Activated CD4-positive, alpha-beta memory T cell treated with anti-CD3 and anti-CD28 coated beads, Interleukin-2, amount 10 ng/mL, durations not matched to agents 7 days and 5 days (primary cell): ENCODE results near the gene SLC35G2. TPM values are rescaled to one million over a fixed set of nuclear protein-coding genes. Genes with fewer than 3 reads are reported as not detected.
A peak's percentile ranks its signal among the peaks of the same experiment; 100 is the strongest.
"Not testable (repeated sequence)": the region's sequence is repeated elsewhere in the genome, so short reads cannot be mapped to it uniquely, and the experiment has no call there.

ENCODE experiments used
- CTCF ChIA-PET: fragments of 350-600 bp; sonication (Branson Sonifier 250); formaldehyde crosslinking; loops from one replicate; lab custom pipeline; 2021; ENCODE audit warnings: antibody characterized with exemption, inconsistent platforms; lab: Charles Lee
- POLR2A ChIA-PET: fragments of 350-600 bp; sonication (Branson Sonifier 250); formaldehyde crosslinking; loops from one replicate; lab custom pipeline; 2021; ENCODE audit warnings: antibody characterized with exemption; lab: Charles Lee
- DNase-seq: peaks from one replicate; pipeline ENCODE4 v3.0.0-alpha.2; 2020
- H3K27ac Mint-ChIP-seq: one replicate; pipeline ENCODE4 v1.8.0; 2021; ENCODE audit warnings: mild to moderate bottlenecking, mixed read lengths
- H3K27me3 Mint-ChIP-seq: one replicate; pipeline ENCODE4 v1.8.0; 2021; ENCODE audit warnings: mixed read lengths
- H3K36me3 Mint-ChIP-seq: one replicate; pipeline ENCODE4 v1.8.0; 2021; ENCODE audit warnings: low read depth, mixed read lengths
- H3K4me1 Mint-ChIP-seq: one replicate; pipeline ENCODE4 v1.8.0; 2021; ENCODE audit warnings: mixed read lengths
- H3K4me3 Mint-ChIP-seq: one replicate; pipeline ENCODE4 v1.8.0; 2021; ENCODE audit warnings: mild to moderate bottlenecking, mixed read lengths
- H3K9me3 Mint-ChIP-seq: one replicate; pipeline ENCODE4 v1.8.0; 2021; ENCODE audit warnings: mixed read lengths
- total RNA-seq, 2 experiments: library from RNA; stranded (reverse); gene quantifications; one replicate each; pipeline ENCODE4 v1.2.3, GENCODE V29; 2021

SLC35G2 gene
- total RNA-seq: under 1 TPM; 0.80 to 0.83 TPM

DNA sequence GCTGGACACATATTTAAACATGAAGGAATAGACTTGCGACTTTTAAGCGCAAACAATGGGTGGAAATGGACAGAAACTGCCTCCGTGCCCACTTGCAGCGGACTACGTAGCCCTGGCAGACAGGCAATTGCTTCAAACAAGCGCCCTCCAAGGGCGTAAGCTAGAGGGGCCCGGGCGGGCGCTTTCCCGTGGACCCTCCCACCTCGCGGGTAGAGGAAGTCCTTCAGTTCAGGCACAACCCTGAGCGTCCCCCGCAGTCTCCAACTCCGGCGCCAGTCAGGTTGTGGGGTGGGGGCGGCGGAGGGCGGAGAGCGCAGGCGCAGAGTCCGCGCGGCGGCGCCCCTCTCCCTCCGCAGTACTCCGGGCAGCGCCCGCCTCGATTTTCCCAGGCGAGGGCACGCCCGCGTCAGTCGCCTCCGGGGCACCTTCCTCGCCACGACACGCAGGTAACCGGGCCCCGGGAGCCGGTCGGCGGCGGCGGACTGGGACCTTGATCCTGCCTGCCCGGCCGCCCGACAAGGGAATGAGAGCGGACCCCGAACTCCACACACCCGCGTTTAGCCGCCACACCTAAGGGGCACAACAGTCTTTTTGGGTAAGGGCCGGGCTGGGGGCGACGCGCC is at the start of gene SLC35G2:
TSS of gene SLC35G2 (plus strand) at position 358 of the 623 bp plus-strand sequence. CDS start 35,335 bp downstream, outside the sequence.
- peak; percentile 29 for DNase-seq
- Mint-ChIP-seq H3K36me3 (no peaks in the 10 kb centered on the region), H3K27me3 (peaks cover 54% of the 10 kb centered on the region), H3K4me3 (peak within 1 kb of the TSS; percentile 70), H3K4me1 (peaks cover 21% of the 10 kb centered on the region), H3K9me3 (peaks cover 4% of the 10 kb centered on the region), H3K27ac (no peak within 1 kb of the TSS)
- POLR2A ChIA-PET: interaction anchor here (0.9 kb wide), 1 partner anchor 43 kb away, joined by 6 read pairs; the partner anchor contains the start of gene NCK1
- CTCF ChIA-PET: no interaction called here

DNA sequence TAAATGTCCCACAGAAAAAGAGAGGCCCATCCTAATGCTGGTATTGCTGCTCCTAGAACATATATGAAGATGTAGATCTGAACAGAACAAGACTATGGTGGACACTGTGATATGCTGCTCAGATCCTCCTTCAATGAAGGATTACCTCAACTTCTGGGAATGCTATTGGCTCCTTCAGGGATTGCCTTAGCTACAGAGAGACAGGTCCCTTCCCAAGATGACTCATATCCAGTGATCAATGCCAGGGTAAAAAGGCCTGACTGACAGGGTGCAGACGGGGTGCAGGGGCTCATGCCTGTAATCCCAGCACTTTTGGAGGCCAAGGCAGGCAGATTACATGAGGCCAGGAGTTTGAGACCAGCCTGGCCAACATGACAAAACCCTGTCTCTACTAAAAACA is 46.2 kb upstream of the SLC35G2 start:
- Mint-ChIP-seq H3K27me3 (no peaks in the 10 kb centered on the region), H3K4me1 (no peaks in the 10 kb centered on the region), H3K36me3 (no peaks in the 10 kb centered on the region), H3K4me3 (no peak overlapping the region), H3K9me3 (no peaks in the 10 kb centered on the region), H3K27ac (no peak overlapping the region)
- ChIA-PET CTCF (interaction anchor here (0.6 to 1.3 kb wide), 5 partner anchors 9 to 684 kb away, joined by 3 read pairs; partner anchors contain the start of gene STAG1), POLR2A (interaction anchor here (0.6 to 1.1 kb wide), 3 partner anchors 9 to 20 kb away, joined by 3 read pairs; partner anchors contain the start of gene STAG1)
- no peak for DNase-seq

DNA sequence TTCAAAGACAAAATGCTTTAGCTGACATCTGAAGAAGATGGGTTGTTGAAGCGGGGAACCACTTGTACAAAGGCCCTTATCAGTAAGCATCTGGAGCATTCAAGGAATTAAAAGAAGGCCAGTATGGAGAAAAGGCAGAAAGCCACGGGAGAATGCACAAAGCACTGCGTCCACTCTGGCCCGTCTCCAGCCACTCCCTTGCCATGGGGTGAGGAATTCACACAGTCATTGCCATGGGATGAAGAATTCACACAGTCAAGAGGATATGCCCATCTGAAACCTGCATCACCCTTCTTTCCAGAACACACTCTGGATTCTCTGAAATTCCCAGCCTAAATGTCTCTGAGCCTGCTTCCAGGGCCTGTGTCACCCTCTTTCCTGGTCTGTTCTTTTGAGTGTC is 40.1 kb upstream of the SLC35G2 start:
- DNase-seq: no peak
- H3K27me3 Mint-ChIP-seq: no peaks in the 10 kb centered on the region
- no peaks in the 10 kb centered on the region for H3K36me3 Mint-ChIP-seq
- H3K4me1 Mint-ChIP-seq: no peaks in the 10 kb centered on the region
- no peaks in the 10 kb centered on the region for H3K9me3 Mint-ChIP-seq
- H3K4me3 Mint-ChIP-seq: no peak overlapping the region
- H3K27ac Mint-ChIP-seq: no peak overlapping the region
- ChIA-PET CTCF (no interaction called here), POLR2A (interaction anchor here (1.3 kb wide), 1 partner anchor 27 kb away, joined by 3 read pairs; the partner anchor contains the start of gene STAG1)

DNA sequence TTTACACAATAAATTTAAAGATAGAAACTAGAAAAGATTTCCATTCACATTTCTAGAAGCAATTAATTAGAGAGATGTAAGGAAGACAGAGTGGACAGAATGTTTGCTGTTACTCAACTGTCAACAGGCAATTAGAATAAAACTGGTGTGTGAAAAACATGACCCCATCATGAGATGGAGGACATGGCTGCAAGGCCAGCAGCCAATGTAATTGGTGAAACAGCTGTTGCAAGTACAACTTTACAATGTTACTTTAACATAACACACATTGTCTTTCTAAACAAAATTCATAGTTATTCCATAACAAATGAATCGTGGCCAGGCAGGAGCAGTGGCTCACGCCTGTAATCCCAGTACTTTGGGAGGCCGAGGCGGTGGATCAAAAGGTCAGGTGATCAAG is 38.2 kb upstream of the SLC35G2 start:
- DNase-seq: no peak
- no peaks in the 10 kb centered on the region for H3K27me3 Mint-ChIP-seq
- no peaks in the 10 kb centered on the region for H3K4me1 Mint-ChIP-seq
- no peaks in the 10 kb centered on the region for H3K9me3 Mint-ChIP-seq
- CTCF ChIA-PET: interaction anchor here (0.6 kb wide), 1 partner anchor 290 kb away, joined by 5 read pairs; no protein-coding TSS in a partner anchor
- H3K4me3 Mint-ChIP-seq: no peak overlapping the region
- H3K27ac Mint-ChIP-seq: no peak overlapping the region
- POLR2A ChIA-PET: no interaction called here
- H3K36me3 Mint-ChIP-seq: no peaks in the 10 kb centered on the region

DNA sequence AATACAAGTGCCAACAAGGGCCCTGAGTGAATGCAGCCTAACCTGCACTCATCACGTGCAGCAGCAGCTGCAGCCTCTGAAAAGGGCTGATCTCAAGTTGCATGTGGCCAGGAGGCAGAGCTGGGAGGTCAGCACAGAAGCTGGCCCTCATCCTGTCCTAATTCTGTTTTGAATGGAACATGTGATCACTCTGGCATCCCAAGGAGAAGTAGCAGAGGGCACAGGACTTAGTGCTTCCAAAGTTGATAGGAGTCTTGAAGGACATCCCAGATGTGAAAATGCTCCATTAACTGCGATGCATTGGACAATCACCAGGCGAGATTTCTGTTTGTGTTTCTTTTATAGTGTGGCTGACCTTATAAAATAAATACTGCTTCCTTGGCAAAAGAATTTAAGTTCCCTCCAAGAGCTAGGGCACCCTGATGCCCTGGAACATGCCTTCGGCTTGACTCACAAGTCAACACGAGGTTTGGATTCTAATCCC is 35.2 kb upstream of the SLC35G2 start:
- no peak for DNase-seq
- no peaks in the 10 kb centered on the region for H3K27me3 Mint-ChIP-seq
- no peaks in the 10 kb centered on the region for H3K36me3 Mint-ChIP-seq
- H3K9me3 Mint-ChIP-seq: no peaks in the 10 kb centered on the region
- no peak overlapping the region for H3K4me3 Mint-ChIP-seq
- H3K4me1 Mint-ChIP-seq: peaks cover 15% of the 10 kb centered on the region
- CTCF ChIA-PET: no interaction called here
- H3K27ac Mint-ChIP-seq: no peak overlapping the region
- POLR2A ChIA-PET: no interaction called here

DNA sequence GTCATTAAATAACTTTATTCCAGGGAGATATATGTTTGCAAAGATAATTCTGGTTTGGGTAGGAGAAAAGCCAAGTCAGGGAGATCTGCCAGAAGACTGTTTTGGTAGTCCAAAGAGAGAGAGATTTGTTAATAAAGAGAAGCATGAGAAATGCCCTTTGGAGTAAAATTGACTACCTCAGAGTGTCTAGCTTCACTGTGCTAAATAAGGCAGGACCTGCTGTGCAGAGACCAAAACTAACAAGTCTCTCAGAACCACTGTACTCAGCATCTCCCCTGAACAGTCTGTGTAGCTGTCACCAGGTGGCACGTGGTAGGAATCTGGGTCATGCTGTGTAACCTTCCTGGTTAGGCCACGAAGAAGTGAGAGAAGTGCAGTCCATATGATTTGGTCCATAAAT is 31.6 kb upstream of the SLC35G2 start:
- Mint-ChIP-seq H3K36me3 (no peaks in the 10 kb centered on the region), H3K9me3 (no peaks in the 10 kb centered on the region), H3K27me3 (peaks cover 5% of the 10 kb centered on the region), H3K4me3 (no peak overlapping the region), H3K4me1 (peaks cover 15% of the 10 kb centered on the region), H3K27ac (peak overlapping the region; percentile 57)
- CTCF ChIA-PET: interaction anchor here (0.6 to 2.4 kb wide), 3 partner anchors 32 to 227 kb away, joined by 3 to 12 read pairs (median 9); partner anchors contain the start of gene STAG1
- POLR2A ChIA-PET: interaction anchor here (1.0 to 2.6 kb wide), 4 partner anchors 15 to 591 kb away, joined by 3 to 17 read pairs (median 6); partner anchors contain the start of genes MSL2, NCK1 and STAG1
- peak; percentile 54 for DNase-seq

DNA sequence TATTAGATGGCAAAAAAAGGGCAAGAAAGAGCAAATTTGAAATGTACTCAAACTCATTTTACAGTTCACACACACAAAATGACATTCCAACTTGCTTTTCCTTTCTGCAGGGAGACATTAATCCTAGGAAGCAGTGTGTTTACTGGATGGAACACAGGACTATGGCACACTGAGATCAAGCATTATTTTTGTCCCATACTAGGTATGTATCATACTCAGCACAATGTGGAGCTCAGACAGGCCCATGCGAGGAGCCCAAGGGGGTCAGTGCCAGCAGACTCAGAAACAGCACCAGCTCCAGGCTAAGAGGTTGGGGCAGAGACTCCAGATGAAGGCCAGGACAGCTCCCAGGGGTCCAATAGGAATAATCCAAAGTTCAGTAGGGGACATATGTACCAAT is 30.8 kb upstream of the SLC35G2 start:
- no peak overlapping the region for H3K4me3 Mint-ChIP-seq
- H3K27ac Mint-ChIP-seq: no peak overlapping the region
- ChIA-PET POLR2A (interaction anchor here (2.0 to 2.6 kb wide), 2 partner anchors 36 to 73 kb away, joined by 9 to 17 read pairs; partner anchors contain the start of genes NCK1 and STAG1), CTCF (interaction anchor here (2.4 kb wide), 1 partner anchor 226 kb away, joined by 12 read pairs; no protein-coding TSS in a partner anchor)
- H3K27me3 Mint-ChIP-seq: peaks cover 8% of the 10 kb centered on the region
- DNase-seq: no peak
- H3K4me1 Mint-ChIP-seq: peaks cover 15% of the 10 kb centered on the region
- H3K36me3 Mint-ChIP-seq: no peaks in the 10 kb centered on the region
- no peaks in the 10 kb centered on the region for H3K9me3 Mint-ChIP-seq

DNA sequence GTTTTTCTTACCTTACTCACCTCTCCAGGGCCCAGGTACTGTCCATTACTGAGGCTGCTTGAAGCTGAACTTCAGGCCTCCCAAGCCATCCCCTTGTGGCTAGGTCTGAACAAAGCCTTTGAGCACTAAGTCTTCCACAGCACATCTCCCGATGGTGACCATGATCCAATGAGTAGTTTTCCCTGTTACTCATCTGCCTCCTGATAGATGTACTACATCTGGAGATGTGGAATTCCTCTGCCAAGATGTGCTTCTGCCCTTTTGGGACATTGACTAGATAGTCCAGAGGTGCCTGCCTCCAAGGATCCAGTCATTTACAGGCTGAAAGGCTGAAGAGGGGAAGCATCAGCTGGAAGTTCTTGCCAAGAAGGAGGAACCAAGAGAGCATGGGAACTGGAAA is 28.9 kb upstream of the SLC35G2 start:
- DNase-seq: no peak
- POLR2A ChIA-PET: no interaction called here
- no peak overlapping the region for H3K27ac Mint-ChIP-seq
- CTCF ChIA-PET: no interaction called here
- H3K27me3 Mint-ChIP-seq: peaks cover 15% of the 10 kb centered on the region
- H3K4me3 Mint-ChIP-seq: no peak overlapping the region
- no peaks in the 10 kb centered on the region for H3K36me3 Mint-ChIP-seq
- H3K4me1 Mint-ChIP-seq: peaks cover 15% of the 10 kb centered on the region
- H3K9me3 Mint-ChIP-seq: no peaks in the 10 kb centered on the region

DNA sequence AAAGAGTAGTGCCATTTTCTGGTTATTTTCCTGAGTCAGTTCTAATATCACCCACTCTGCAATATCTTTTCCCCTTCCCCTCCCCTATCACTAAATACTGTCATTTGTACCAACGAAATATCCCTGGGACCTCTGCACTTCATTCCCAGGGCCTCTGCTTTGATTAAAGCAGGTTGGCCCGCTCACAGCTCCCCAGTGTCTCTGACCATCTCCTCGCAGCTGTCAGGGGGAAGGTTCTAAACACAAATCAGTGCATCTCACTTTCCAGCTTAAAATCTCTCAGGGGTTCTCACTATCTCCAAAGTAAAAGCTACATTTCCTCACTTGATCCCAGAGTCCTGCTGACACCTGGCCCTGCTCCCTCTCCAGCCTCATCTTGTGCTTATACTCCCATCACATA is 28.1 kb upstream of the SLC35G2 start:
- Mint-ChIP-seq H3K27me3 (peaks cover 20% of the 10 kb centered on the region), H3K4me3 (no peak overlapping the region), H3K27ac (no peak overlapping the region), H3K9me3 (no peaks in the 10 kb centered on the region), H3K4me1 (peaks cover 15% of the 10 kb centered on the region), H3K36me3 (no peaks in the 10 kb centered on the region)
- no peak for DNase-seq
- CTCF ChIA-PET: no interaction called here
- POLR2A ChIA-PET: no interaction called here

DNA sequence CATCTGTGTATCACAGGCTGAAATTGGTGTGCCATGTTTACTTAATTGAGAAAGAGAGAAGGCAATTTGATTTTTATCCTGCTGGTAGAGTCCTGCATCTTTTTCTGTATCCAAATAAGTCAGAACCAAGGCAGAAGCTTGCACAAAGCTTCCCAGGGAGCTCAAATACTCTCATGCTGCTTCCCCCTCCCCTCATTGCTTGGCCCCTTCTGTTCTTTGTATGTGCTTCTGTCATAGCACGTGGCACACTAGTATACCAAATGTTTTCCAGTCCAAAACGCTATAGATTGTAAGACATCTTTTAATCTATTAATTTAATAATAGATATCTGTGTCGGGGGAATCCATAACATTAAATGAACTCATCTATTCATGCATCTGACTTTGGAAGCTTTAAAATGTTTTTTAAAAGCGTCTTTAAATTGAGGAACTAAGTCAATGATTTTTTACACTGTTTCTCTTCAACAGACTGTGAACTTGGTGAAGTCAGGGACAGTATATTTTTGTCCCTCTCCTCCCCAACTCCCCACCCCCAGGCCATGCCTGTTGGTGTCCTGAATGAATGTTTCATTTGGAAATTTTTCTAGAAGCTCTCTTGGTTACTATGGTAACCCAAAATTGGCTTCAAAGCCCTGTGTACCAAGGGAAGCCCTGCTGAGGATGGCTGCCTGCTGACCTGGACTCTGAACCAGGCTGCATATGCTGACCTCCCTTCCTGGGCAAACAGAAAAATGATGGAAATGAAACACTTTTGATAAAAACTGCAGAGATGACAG is 26.2 kb upstream of the SLC35G2 start:
- DNase-seq: no peak
- Mint-ChIP-seq H3K4me3 (no peak overlapping the region), H3K27ac (no peak overlapping the region), H3K9me3 (no peaks in the 10 kb centered on the region), H3K4me1 (no peaks in the 10 kb centered on the region), H3K36me3 (no peaks in the 10 kb centered on the region), H3K27me3 (peaks cover 20% of the 10 kb centered on the region)
- POLR2A ChIA-PET: no interaction called here
- CTCF ChIA-PET: interaction anchor here (1.0 to 1.1 kb wide), 2 partner anchors 40 to 221 kb away, joined by 3 to 5 read pairs; partner anchors contain the start of gene STAG1

DNA sequence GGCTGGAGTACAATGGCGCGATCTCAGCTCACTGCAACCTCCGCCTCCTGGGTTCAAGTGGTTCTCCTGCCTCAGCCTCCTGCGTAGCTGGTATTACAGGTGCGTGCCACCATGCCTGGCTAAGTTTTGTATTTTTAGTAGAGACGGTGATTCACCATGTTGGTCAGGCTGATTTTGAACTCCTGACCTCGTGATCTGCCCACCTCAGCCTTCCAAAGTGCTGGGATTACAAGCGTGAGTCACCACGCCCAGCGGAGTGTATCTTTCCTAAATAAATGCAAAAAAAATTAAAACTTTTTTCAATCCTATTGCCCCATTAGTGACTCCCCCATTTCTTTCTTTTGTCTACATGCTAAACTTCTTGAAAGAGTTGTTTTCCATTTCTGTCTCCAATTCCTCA is 17.8 kb upstream of the SLC35G2 start:
- H3K36me3 Mint-ChIP-seq, DNase-seq, CTCF ChIA-PET, H3K27ac Mint-ChIP-seq, H3K4me1 Mint-ChIP-seq, POLR2A ChIA-PET, H3K9me3 Mint-ChIP-seq, H3K27me3 Mint-ChIP-seq, H3K4me3 Mint-ChIP-seq: not testable (repeated sequence)

DNA sequence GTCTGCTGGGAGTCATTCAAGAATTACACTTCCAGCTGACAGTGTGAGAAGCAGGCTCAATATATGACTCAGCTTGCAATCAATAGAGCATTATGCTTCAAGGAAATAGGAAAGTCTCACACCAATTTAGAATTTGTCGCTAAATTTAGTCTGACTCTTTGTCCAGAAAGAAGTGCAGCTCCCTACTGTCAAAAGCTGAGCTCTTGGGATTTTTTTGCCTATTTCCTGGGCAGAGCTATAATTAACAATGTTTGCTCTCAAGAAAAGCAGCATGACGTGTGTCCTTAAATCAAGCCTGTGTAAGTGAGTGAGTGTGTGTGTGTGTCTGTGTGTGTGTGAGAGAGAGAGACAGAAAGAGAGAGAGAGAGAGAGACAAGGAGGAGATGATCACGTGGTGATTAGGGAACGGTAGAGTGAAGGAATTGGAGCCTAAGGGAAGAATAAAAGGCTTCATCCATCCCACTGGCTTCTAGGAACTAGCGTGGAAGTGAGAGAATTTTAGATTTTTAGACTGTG is 16.4 kb upstream of the SLC35G2 start:
- H3K27ac Mint-ChIP-seq: no peak overlapping the region
- H3K9me3 Mint-ChIP-seq: no peaks in the 10 kb centered on the region
- no peak overlapping the region for H3K4me3 Mint-ChIP-seq
- ChIA-PET CTCF (interaction anchor here (1.1 to 1.5 kb wide), 2 partner anchors 212 to 309 kb away, joined by 3 to 6 read pairs; no protein-coding TSS in a partner anchor), POLR2A (no interaction called here)
- H3K4me1 Mint-ChIP-seq: peaks cover 7% of the 10 kb centered on the region
- no peaks in the 10 kb centered on the region for H3K36me3 Mint-ChIP-seq
- peaks cover 2% of the 10 kb centered on the region for H3K27me3 Mint-ChIP-seq
- DNase-seq: no peak
